ENCODE measurements around the gene LIPH.

Gene LIPH

DNA sequence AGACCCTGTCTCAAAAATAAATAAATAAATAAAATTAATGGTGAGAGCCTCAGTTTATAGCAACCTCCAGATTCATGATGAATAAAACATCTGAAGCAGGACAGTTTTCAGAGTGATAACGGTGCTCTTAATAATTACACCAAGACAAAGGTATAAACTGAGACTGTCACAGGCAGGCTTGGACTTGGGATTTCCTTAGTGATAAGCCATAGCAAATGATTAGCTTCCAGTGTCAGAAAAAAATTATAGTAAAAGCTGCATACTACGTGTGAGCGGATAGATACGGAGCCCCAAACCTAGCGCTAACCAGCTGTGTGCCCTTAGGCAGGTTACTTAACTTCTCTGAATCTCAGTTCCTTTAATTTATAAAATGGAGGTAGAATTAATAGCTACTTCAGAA is 21.5 kb downstream of the LIPH start:
- TF ChIP-seq, protein P1, sequence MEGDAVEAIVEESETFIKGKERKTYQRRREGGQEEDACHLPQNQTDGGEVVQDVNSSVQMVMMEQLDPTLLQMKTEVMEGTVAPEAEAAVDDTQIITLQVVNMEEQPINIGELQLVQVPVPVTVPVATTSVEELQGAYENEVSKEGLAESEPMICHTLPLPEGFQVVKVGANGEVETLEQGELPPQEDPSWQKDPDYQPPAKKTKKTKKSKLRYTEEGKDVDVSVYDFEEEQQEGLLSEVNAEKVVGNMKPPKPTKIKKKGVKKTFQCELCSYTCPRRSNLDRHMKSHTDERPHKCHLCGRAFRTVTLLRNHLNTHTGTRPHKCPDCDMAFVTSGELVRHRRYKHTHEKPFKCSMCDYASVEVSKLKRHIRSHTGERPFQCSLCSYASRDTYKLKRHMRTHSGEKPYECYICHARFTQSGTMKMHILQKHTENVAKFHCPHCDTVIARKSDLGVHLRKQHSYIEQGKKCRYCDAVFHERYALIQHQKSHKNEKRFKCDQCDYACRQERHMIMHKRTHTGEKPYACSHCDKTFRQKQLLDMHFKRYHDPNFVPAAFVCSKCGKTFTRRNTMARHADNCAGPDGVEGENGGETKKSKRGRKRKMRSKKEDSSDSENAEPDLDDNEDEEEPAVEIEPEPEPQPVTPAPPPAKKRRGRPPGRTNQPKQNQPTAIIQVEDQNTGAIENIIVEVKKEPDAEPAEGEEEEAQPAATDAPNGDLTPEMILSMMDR (IDR thresholded peaks at IDR 0.05), result no peak
- intact Hi-C loops (cut with DNase I; ENCODE audit: low total_unique reads), result no loop called here
- Histone ChIP-seq H3K9me3 (no peaks in the 10 kb centered on the region), H3K27me3 (peaks cover 0 to 3% of the 10 kb centered on the region in 2 donors), H3K36me3 (no peaks in the 10 kb centered on the region), H3K4me1 (no peaks in the 10 kb centered on the region), H3K4me3 (no peak overlapping the region), H3K27ac (no peak overlapping the region)
- DNase-seq, result no peak

DNA sequence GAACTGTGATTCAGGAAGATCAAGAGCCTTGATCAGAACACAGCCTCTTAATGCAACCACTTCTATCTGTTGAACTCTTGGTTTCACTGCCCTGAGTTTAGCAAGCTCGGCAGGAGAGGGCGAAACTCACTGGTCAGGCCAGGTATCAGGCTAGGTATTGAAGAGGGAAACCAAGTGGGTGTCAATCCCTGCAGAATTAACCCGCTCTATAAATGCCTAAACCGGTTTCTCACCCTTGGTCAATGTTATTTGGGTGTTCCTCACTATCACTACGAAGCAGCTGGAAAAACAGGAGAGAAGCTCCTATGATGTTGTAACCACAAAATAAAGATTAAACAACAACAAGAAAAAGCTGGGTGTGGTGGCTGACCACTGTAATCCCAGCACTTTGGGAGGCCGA is 23.9 kb downstream of the LIPH start:
- Histone ChIP-seq H3K36me3 (no peaks in the 10 kb centered on the region), H3K9me3 (no peaks in the 10 kb centered on the region), H3K4me1 (no peaks in the 10 kb centered on the region), H3K27me3 (peaks cover 0 to 3% of the 10 kb centered on the region in 2 donors), H3K4me3 (no peak overlapping the region), H3K27ac (no peak overlapping the region)
- DNase-seq, result no peak
- TF ChIP-seq, protein P1 (IDR thresholded peaks at IDR 0.05), result no peak
- intact Hi-C loops (cut with DNase I; ENCODE audit: low total_unique reads), result no loop called here

DNA sequence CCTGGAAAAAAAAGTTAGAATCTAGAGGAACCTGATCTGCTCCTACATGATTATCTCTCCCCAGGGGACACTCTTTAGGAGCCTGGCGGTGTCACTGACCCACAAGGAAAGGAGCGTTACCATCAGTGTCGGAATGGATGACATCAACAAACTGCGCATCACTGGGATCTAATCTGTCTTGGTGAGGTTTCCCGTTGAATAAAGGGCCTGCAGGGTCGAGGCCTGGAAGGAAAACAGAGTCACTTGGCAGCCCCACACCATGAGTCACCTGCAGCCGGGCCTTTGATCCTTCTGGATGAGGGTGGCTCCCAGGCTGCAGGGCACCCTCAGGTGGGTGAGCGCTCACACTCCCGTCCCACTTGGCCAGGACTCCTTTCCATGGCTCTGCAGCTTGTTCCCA is 25.0 kb downstream of the LIPH start:
- no peak overlapping the region for H3K27ac ChIP-seq
- intact Hi-C loops (cut with DNase I; ENCODE audit: low total_unique reads), result no loop called here
- peaks cover 0 to 3% of the 10 kb centered on the region in 2 donors for H3K27me3 ChIP-seq
- H3K4me1 ChIP-seq, result no peaks in the 10 kb centered on the region
- H3K36me3 ChIP-seq, result no peaks in the 10 kb centered on the region
- DNase-seq, result no peak
- H3K9me3 ChIP-seq, result no peaks in the 10 kb centered on the region
- no peak overlapping the region for H3K4me3 ChIP-seq
- TF ChIP-seq, protein P1 (IDR thresholded peaks at IDR 0.05), result no peak

DNA sequence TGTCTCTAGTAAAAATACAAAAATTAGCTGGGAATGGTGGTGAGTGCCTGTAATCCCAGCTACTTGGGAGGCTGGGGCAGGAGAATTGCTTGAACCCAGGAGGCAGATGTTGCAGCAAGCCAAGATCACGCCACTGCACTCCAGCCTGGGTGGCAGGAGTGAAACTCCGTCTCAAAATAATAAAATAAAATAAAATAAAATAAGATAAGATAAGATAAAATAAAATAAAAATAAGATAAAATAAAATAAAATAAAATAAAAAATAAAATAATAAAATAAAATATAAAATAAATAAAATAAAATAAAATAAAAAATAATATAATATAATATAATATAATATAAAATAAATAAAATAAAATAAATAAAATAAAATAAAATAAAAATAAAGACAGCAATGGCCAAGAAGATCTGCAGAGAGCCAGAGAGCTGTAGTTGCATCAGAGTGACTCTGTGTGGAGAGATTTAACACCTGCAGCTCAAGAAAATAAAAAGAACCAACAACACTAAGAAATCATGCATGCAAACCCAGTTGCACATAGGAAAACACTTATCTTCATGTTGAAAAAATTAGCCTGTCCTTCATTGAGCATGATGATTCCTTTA is 25.9 kb downstream of the LIPH start:
- no peaks in the 10 kb centered on the region for H3K9me3 ChIP-seq
- TF ChIP-seq, protein P1 (IDR thresholded peaks at IDR 0.05), result no peak
- no peaks in the 10 kb centered on the region for H3K4me1 ChIP-seq
- H3K4me3 ChIP-seq, result no peak overlapping the region
- H3K27ac ChIP-seq, result no peak overlapping the region
- no peak for DNase-seq
- H3K36me3 ChIP-seq, result no peaks in the 10 kb centered on the region
- H3K27me3 ChIP-seq, result peaks cover 0 to 3% of the 10 kb centered on the region in 2 donors
- intact Hi-C loops (cut with DNase I; ENCODE audit: low total_unique reads), result no loop called here

DNA sequence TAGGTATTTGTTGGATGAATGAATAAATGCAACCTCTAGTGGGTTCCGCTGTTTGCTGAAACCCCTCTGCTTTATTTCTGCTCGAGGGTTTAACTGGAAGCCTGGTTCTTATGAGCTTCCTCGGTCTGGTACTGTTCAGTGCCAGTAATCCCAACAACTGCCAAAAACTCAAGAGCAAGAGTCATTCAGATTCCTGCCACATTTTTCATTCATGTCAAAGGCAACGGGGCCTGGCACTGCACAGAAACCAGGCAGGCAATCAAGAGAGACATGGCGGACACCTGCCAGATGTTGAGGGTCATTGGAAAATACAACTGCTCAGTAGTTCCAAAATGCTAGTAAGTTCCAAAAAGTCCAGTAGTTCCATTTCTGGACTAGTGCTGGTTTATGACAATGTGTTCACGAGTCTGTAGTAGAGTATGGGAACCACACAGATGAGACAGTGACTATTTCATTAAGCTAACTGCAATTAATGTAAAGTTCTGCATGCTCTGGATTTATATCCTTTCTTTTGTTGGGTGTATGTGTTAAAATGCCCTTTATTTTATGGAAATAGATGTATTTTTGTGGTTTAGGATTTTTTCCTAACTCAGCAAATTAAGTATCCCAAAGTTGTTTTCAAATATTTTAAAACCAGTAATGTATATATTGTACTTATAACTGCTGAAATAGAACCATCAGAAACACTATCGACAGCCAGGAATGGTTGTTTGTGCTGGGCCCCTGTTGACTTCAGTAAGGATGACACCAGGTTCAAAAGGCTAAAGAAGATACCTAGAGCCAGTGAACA is 30.8 kb downstream of the LIPH start:
- Histone ChIP-seq H3K27ac (no peak overlapping the region), H3K27me3 (peaks cover 0 to 6% of the 10 kb centered on the region in 2 donors), H3K4me1 (no peaks in the 10 kb centered on the region), H3K9me3 (no peaks in the 10 kb centered on the region), H3K4me3 (no peak overlapping the region), H3K36me3 (no peaks in the 10 kb centered on the region)
- intact Hi-C loops (cut with DNase I; ENCODE audit: low total_unique reads), result no loop called here
- TF ChIP-seq, protein P1 (IDR thresholded peaks at IDR 0.05), result no peak
- DNase-seq, result no peak
